Suprapubic skin (tissue), 3 donors: Measurements from ENCODE around the gene CDC42SE2.

Experiments used
- POLR2AphosphoS5 ChIP-seq, 3 donors: sonication (generic); formaldehyde crosslinking; IDR thresholded peaks; one replicate each; pipeline ENCODE4 v1.6.1; 2017; ENCODE audit warnings: antibody characterized with exemption in 3 of 3
- TF ChIP-seq, protein P1 (sequence below), 2 donors: fragments of 200-600 bp in 1 of 2; fragments of 450-650 bp in 1 of 2; sonication (generic) in 1 of 2; IDR thresholded peaks; one replicate each; pipeline ENCODE4 v1.5.1; 2016 to 2019; ENCODE audit warnings: antibody characterized with exemption in 2 of 2, mild to moderate bottlenecking in 1 of 2, moderate library complexity in 1 of 2

GRCh38 chr5:131378721-131379541, 115.1 kb downstream of the CDC42SE2 start:
- TF ChIP-seq, protein P1, sequence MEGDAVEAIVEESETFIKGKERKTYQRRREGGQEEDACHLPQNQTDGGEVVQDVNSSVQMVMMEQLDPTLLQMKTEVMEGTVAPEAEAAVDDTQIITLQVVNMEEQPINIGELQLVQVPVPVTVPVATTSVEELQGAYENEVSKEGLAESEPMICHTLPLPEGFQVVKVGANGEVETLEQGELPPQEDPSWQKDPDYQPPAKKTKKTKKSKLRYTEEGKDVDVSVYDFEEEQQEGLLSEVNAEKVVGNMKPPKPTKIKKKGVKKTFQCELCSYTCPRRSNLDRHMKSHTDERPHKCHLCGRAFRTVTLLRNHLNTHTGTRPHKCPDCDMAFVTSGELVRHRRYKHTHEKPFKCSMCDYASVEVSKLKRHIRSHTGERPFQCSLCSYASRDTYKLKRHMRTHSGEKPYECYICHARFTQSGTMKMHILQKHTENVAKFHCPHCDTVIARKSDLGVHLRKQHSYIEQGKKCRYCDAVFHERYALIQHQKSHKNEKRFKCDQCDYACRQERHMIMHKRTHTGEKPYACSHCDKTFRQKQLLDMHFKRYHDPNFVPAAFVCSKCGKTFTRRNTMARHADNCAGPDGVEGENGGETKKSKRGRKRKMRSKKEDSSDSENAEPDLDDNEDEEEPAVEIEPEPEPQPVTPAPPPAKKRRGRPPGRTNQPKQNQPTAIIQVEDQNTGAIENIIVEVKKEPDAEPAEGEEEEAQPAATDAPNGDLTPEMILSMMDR (IDR thresholded peaks at IDR 0.05), result no peak
- no peak for TF ChIP-seq POLR2AphosphoS5 (IDR thresholded peaks at IDR 0.05)
